CD14-positive monocyte (primary cell): Measurements from ENCODE around the gene DRAM1. TPM values are rescaled to one million over a fixed set of nuclear protein-coding genes. Genes with fewer than 3 reads are reported as not detected.

Experiments used
- DNase-seq, 3 donors: peaks; one replicate each; pipeline ENCODE4 v3.0.0-alpha.2; 2011 to 2022
- H2AFZ ChIP-seq: 2 replicates; pipeline ENCODE4 v1.6.0; 2012; ENCODE audit warnings: mild to moderate bottlenecking, low read depth, low read length, inconsistent platforms; ENCODE audit not compliant: insufficient read depth, poor library complexity, severe bottlenecking
- H3K27ac ChIP-seq, 2 donors: 1 replicate in 1 of 2; 2 replicates in 1 of 2; pipeline ENCODE4 v1.5.1; 2012 to 2013; ENCODE audit warnings: low read length in 2 of 2, control low read depth in 1 of 2, inconsistent platforms in 1 of 2, low read depth in 1 of 2, mild to moderate bottlenecking in 1 of 2
- H3K27me3 ChIP-seq, 2 donors: one replicate each; pipeline versions ENCODE4 v1.6.0 to v1.6.1; 2011 to 2013; ENCODE audit warnings: low read length in 2 of 2; ENCODE audit not compliant: control insufficient read depth in 2 of 2, insufficient read depth in 2 of 2
- H3K36me3 ChIP-seq, 2 donors: replicated peaks in 1 of 2; 1 replicate in 1 of 2; 2 replicates in 1 of 2; pipeline versions ENCODE4 v1.5.1 to v1.6.1; 2012 to 2013; ENCODE audit warnings: low read length in 2 of 2, control low read depth in 1 of 2, inconsistent platforms in 1 of 2, mild to moderate bottlenecking in 1 of 2; ENCODE audit not compliant: insufficient read depth in 2 of 2, control insufficient read depth in 1 of 2
- H3K4me1 ChIP-seq, 2 donors: 1 replicate in 1 of 2; 2 replicates in 1 of 2; pipeline versions ENCODE4 v1.5.1 to v1.6.1; 2012 to 2013; ENCODE audit warnings: low read length in 2 of 2, control low read depth in 1 of 2, inconsistent platforms in 1 of 2, mild to moderate bottlenecking in 1 of 2, moderate library complexity in 1 of 2; ENCODE audit not compliant: insufficient read depth in 2 of 2, control insufficient read depth in 1 of 2
- H3K4me2 ChIP-seq: replicated peaks from 2 replicates; pipeline ENCODE3; 2012; ENCODE audit warnings: low read length, moderate library complexity, mild to moderate bottlenecking; ENCODE audit not compliant: poor library complexity, severe bottlenecking; ENCODE audit errors: extremely low read depth
- H3K4me3 ChIP-seq, 3 experiments: fragments of 200-600 bp in 1 of 3; sonication (generic) in 1 of 3; replicated peaks in 1 of 3; 1 replicate in 2 of 3; 2 replicates in 1 of 3; pipeline ENCODE4 v1.5.1; 2011 to 2013; ENCODE audit warnings: low read length in 3 of 3, mild to moderate bottlenecking in 3 of 3, control low read depth in 2 of 3, low read depth in 2 of 3, inconsistent platforms in 1 of 3, moderate library complexity in 1 of 3
- H3K79me2 ChIP-seq: 2 replicates; pipeline ENCODE4 v1.6.0; 2012; ENCODE audit warnings: mild to moderate bottlenecking, control low read depth, inconsistent platforms, low read length, moderate library complexity; ENCODE audit not compliant: insufficient read depth
- H3K9ac ChIP-seq: 2 replicates; pipeline ENCODE4 v1.6.0; 2017; ENCODE audit warnings: low read length, mild to moderate bottlenecking; ENCODE audit not compliant: insufficient read depth, poor library complexity, severe bottlenecking
- H3K9me3 ChIP-seq, 2 donors: replicated peaks in 1 of 2; 1 replicate in 1 of 2; 2 replicates in 1 of 2; pipeline versions ENCODE4 v1.5.1 to v1.6.1; 2012 to 2013; ENCODE audit warnings: low read length in 2 of 2, control low read depth in 1 of 2; ENCODE audit not compliant: control insufficient read depth in 1 of 2, insufficient read depth in 1 of 2
- H4K20me1 ChIP-seq: 2 replicates; pipeline ENCODE4 v1.6.0; 2012; ENCODE audit warnings: mild to moderate bottlenecking, low read length, control low read depth, moderate library complexity; ENCODE audit not compliant: insufficient read depth
- H3K27ac Mint-ChIP-seq, 7 donors: one replicate each; pipeline ENCODE4 v1.8.0; 2020; ENCODE audit warnings: mild to moderate bottlenecking in 7 of 7, mixed read lengths in 7 of 7, moderate library complexity in 6 of 7, inconsistent platforms in 2 of 7
- H3K27me3 Mint-ChIP-seq, 3 donors: one replicate each; pipeline ENCODE4 v1.8.0; 2021 to 2022; ENCODE audit warnings: low read depth in 3 of 3, mild to moderate bottlenecking in 3 of 3, mixed read lengths in 3 of 3, moderate library complexity in 3 of 3, inconsistent platforms in 1 of 3
- H3K36me3 Mint-ChIP-seq, 2 donors: one replicate each; pipeline ENCODE4 v1.8.0; 2020; ENCODE audit warnings: mixed read lengths in 2 of 2, inconsistent platforms in 1 of 2, mild to moderate bottlenecking in 1 of 2
- H3K4me1 Mint-ChIP-seq: one replicate; pipeline ENCODE4 v1.8.0; 2020; ENCODE audit warnings: mild to moderate bottlenecking, mixed read lengths
- H3K4me3 Mint-ChIP-seq, 2 donors: one replicate each; pipeline ENCODE4 v1.8.0; 2020; ENCODE audit warnings: mild to moderate bottlenecking in 2 of 2, mixed read lengths in 2 of 2, moderate library complexity in 1 of 2
- H3K9me3 Mint-ChIP-seq, 7 donors: one replicate each; pipeline ENCODE4 v1.8.0; 2020 to 2022; ENCODE audit warnings: mixed read lengths in 7 of 7, mild to moderate bottlenecking in 6 of 7, moderate library complexity in 6 of 7, inconsistent platforms in 2 of 7
- CTCF ChIP-seq: fragments of 200-600 bp; IDR thresholded peaks from one replicate; pipeline ENCODE4 v1.8.0; 2022; ENCODE audit warnings: antibody characterized with exemption, mild to moderate bottlenecking
- WGBS: methylation state at CpG from one replicate; pipeline ENCODE4 v1.1.5; 2013; ENCODE audit warnings: missing lambda C conversion rate; ENCODE audit not compliant: insufficient coverage; 5-methylcytosine and 5-hydroxymethylcytosine counted together
- intact Hi-C, 2 donors: fragments of 100-400 bp; cut with micrococcal nuclease; formaldehyde crosslinking; loops; one replicate each; pipeline versions ENCODE4 v1.15.0 to v1.15.1; 2023
- polyA plus RNA-seq, 3 donors: library from polyadenylated mRNA; depleted of rRNA in 1 of 3; unstranded in 2 of 3; stranded (reverse) in 1 of 3; fragments of 300-500 nt in 2 of 3; fragments of >200 nt in 1 of 3; fragmentation: Illumina TruSeq in 2 of 3; gene quantifications; 1 replicate in 2 of 3; 2 replicates in 1 of 3; pipeline ENCODE4 v1.2.3, GENCODE V29; 2012 to 2021

Gene DRAM1
- polyA plus RNA-seq, 3 donors = 14.0 to 49.7 (median 43.0) TPM

- Mint-ChIP-seq H3K4me3 (no peak overlapping the region), H3K4me1 (peaks cover 41% of the 10 kb centered on the region), H3K9me3 (peaks cover 4 to 12% (median 9%) of the 10 kb centered on the region in 7 donors), H3K36me3 (peaks cover 0 to 2% of the 10 kb centered on the region in 2 donors), H3K27ac (peak overlapping the region in 1 of 7 donors; percentile 85), H3K27me3 (peaks cover 0 to 2% (median 1%) of the 10 kb centered on the region in 3 donors)
- Histone ChIP-seq H4K20me1 (no peaks in the 10 kb centered on the region), H3K4me3 (no peak overlapping the region), H3K79me2 (no peaks in the 10 kb centered on the region), H3K36me3 (no peaks in the 10 kb centered on the region), H3K4me2 (peak overlapping the region; percentile 11), H3K9me3 (peaks cover 0 to 4% of the 10 kb centered on the region in 2 donors), H2AFZ (no peak overlapping the region), H3K27ac (peak overlapping the region; percentile 49 to 74), H3K9ac (no peak overlapping the region), H3K27me3 (no peaks in the 10 kb centered on the region), H3K4me1 (peaks cover 43 to 58% of the 10 kb centered on the region in 2 donors)
- peak; percentile 62 to 88 (median 73) for DNase-seq
- TF ChIP-seq CTCF = no peak
- no CpG with 5 or more reads among the region's 1 CpG for WGBS
- intact Hi-C loops = loop anchor here in 1 of 2 donors (10.0 kb wide), 1 partner anchor 48 kb away; no protein-coding TSS in a partner anchor
These were observed 20.3 kb upstream of the DRAM1 start for GRCh38 chr12:101857043-101857558.

- H3K4me1 Mint-ChIP-seq = peaks cover 41% of the 10 kb centered on the region
- DNase-seq = peak in 1 of 3 donors; percentile 63
- H3K4me1 ChIP-seq = peaks cover 43 to 58% of the 10 kb centered on the region in 2 donors
- H2AFZ ChIP-seq = no peak overlapping the region
- H3K27ac Mint-ChIP-seq = no peak overlapping the region
- no peak overlapping the region for H3K4me2 ChIP-seq
- H3K9me3 ChIP-seq = peaks cover 0 to 4% of the 10 kb centered on the region in 2 donors
- no peaks in the 10 kb centered on the region for H3K36me3 ChIP-seq
- no peak overlapping the region for H3K9ac ChIP-seq
- peaks cover 0 to 1% (median 1%) of the 10 kb centered on the region in 3 donors for H3K27me3 Mint-ChIP-seq
- intact Hi-C loops = loop anchor here in 1 of 2 donors (10.0 kb wide), 1 partner anchor 46 kb away; no protein-coding TSS in a partner anchor
- WGBS = 100% methylated on average over 3 of the region's 3 CpGs
- H4K20me1 ChIP-seq = no peaks in the 10 kb centered on the region
- H3K9me3 Mint-ChIP-seq = peaks cover 4 to 12% (median 9%) of the 10 kb centered on the region in 7 donors
- H3K4me3 ChIP-seq = no peak overlapping the region
- no peaks in the 10 kb centered on the region for H3K79me2 ChIP-seq
- H3K27ac ChIP-seq = no peak overlapping the region
- no peak overlapping the region for H3K4me3 Mint-ChIP-seq
- H3K27me3 ChIP-seq = no peaks in the 10 kb centered on the region
- peaks cover 0 to 2% of the 10 kb centered on the region in 2 donors for H3K36me3 Mint-ChIP-seq
- TF ChIP-seq CTCF = no peak
These were observed 19.0 kb upstream of the DRAM1 start for GRCh38 chr12:101858361-101858760.
